ENCODE data around the gene UNC13A. TPM values are rescaled to one million over a fixed set of nuclear protein-coding genes. Genes with fewer than 3 reads are reported as not detected.

The UNC13A gene
- total and polyA plus RNA-seq, 2 of the 13 experiments (the other 11 are each of a cell fraction or from before 2014, with no cell fraction given): 0.11 to 0.45 TPM

DNA sequence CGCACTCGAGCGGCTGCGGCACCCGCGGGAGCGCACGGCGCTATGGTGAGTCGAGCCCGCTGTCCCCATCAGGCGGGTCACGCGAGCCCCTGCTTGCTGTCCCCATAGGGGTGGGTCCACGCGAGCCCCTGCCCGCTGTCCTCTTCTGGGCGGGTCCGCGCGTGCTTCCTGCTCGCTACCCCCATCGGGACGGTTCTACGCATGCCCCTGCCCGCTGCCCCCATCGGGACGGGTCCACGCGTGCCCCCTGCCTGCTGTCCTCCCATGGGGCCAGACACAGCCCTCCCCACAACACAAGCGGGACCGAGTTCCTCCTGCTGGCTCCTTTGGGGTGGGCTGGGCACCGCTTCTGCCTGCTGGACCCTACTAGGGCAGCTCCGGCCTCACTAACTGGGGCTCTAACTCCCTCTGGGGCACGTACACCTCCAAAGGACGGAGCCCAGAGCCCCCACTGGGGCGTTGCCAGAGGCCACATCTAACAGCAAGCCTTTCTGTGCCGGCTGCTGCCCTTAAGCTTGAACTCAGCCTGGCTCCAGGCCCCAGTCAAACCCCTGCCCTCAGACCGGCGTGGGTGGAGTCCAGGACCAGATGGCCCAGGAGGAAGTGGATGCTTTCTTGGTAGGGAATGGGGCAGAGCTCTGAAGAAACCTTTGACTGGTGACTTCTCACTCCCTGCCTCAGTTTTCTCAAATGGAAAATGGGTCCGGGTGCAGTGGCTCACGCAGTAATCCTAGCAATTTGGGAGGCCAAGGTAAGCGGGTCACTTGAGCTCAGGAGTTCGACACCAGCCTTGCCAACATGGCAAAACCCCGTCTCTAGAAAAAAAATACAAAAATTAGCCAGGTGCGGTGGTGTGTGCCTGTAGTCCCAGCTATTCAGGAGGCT lies 132.0 kb downstream of the UNC13A start (continued):
- 0 out of 2 replicates have a peak, but pooled peaks have one; percentile 18 for TF ChIP-seq KMT2B (CRISPR knock-in tag; IDR thresholded peaks at IDR 0.05)
- no peak for TF ChIP-seq ZNF30 (CRISPR knock-in tag; IDR thresholded peaks at IDR 0.05)
- no peak for TF ChIP-seq RAD51 (IDR thresholded peaks at IDR 0.05; ENCODE audit: borderline replicate concordance)
- no peak for TF ChIP-seq TBL1XR1 (IDR thresholded peaks at IDR 0.05; ENCODE audit: borderline replicate concordance, low read length, partially characterized antibody)
- TF ChIP-seq MTA1 (CRISPR knock-in tag; IDR thresholded peaks at IDR 0.05; ENCODE audit: borderline replicate concordance): peak; percentile 66; the same call in 1 of the 2 replicates
- TF ChIP-seq ZNF251 (CRISPR knock-in tag; IDR thresholded peaks at IDR 0.05): no peak
- no peak for TF ChIP-seq ZSCAN9 (CRISPR knock-in tag; IDR thresholded peaks at IDR 0.05; ENCODE audit: borderline replicate concordance)
- TF ChIP-seq ZFP36 (IDR thresholded peaks at IDR 0.05; ENCODE audit: borderline replicate concordance, low read depth, low read length, partially characterized antibody): no peak
- no peak for TF ChIP-seq ZNF652 (CRISPR knock-in tag; IDR thresholded peaks at IDR 0.05; ENCODE audit: borderline replicate concordance, low read depth)
- TF ChIP-seq, protein P1, sequence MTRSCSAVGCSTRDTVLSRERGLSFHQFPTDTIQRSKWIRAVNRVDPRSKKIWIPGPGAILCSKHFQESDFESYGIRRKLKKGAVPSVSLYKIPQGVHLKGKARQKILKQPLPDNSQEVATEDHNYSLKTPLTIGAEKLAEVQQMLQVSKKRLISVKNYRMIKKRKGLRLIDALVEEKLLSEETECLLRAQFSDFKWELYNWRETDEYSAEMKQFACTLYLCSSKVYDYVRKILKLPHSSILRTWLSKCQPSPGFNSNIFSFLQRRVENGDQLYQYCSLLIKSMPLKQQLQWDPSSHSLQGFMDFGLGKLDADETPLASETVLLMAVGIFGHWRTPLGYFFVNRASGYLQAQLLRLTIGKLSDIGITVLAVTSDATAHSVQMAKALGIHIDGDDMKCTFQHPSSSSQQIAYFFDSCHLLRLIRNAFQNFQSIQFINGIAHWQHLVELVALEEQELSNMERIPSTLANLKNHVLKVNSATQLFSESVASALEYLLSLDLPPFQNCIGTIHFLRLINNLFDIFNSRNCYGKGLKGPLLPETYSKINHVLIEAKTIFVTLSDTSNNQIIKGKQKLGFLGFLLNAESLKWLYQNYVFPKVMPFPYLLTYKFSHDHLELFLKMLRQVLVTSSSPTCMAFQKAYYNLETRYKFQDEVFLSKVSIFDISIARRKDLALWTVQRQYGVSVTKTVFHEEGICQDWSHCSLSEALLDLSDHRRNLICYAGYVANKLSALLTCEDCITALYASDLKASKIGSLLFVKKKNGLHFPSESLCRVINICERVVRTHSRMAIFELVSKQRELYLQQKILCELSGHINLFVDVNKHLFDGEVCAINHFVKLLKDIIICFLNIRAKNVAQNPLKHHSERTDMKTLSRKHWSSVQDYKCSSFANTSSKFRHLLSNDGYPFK (CRISPR knock-in tag; IDR thresholded peaks at IDR 0.05; ENCODE audit: borderline replicate concordance): peak; percentile 52; the same call in 1 of the 2 replicates
- no peak; the same call in 1 of the 2 replicates for TF ChIP-seq ATF7-NPFF (CRISPR knock-in tag; IDR thresholded peaks at IDR 0.05; ENCODE audit: low read depth)
- TF ChIP-seq ZNF160 (CRISPR knock-in tag; IDR thresholded peaks at IDR 0.05): peak; percentile 36; the same call in 1 of the 2 replicates
- TF ChIP-seq, protein P2, sequence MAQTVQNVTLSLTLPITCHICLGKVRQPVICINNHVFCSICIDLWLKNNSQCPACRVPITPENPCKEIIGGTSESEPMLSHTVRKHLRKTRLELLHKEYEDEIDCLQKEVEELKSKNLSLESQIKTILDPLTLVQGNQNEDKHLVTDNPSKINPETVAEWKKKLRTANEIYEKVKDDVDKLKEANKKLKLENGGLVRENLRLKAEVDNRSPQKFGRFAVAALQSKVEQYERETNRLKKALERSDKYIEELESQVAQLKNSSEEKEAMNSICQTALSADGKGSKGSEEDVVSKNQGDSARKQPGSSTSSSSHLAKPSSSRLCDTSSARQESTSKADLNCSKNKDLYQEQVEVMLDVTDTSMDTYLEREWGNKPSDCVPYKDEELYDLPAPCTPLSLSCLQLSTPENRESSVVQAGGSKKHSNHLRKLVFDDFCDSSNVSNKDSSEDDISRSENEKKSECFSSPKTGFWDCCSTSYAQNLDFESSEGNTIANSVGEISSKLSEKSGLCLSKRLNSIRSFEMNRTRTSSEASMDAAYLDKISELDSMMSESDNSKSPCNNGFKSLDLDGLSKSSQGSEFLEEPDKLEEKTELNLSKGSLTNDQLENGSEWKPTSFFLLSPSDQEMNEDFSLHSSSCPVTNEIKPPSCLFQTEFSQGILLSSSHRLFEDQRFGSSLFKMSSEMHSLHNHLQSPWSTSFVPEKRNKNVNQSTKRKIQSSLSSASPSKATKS (CRISPR knock-in tag; IDR thresholded peaks at IDR 0.05): no peak
- TF ChIP-seq, protein P3, sequence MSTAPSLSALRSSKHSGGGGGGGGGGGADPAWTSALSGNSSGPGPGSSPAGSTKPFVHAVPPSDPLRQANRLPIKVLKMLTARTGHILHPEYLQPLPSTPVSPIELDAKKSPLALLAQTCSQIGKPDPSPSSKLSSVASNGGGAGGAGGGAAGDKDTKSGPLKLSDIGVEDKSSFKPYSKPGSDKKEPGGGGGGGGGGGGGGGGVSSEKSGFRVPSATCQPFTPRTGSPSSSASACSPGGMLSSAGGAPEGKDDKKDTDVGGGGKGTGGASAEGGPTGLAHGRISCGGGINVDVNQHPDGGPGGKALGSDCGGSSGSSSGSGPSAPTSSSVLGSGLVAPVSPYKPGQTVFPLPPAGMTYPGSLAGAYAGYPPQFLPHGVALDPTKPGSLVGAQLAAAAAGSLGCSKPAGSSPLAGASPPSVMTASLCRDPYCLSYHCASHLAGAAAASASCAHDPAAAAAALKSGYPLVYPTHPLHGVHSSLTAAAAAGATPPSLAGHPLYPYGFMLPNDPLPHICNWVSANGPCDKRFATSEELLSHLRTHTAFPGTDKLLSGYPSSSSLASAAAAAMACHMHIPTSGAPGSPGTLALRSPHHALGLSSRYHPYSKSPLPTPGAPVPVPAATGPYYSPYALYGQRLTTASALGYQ (CRISPR knock-in tag; IDR thresholded peaks at IDR 0.05): 0 out of 2 replicates have a peak, but pooled peaks have one; percentile 26
- TF ChIP-seq, protein P4, sequence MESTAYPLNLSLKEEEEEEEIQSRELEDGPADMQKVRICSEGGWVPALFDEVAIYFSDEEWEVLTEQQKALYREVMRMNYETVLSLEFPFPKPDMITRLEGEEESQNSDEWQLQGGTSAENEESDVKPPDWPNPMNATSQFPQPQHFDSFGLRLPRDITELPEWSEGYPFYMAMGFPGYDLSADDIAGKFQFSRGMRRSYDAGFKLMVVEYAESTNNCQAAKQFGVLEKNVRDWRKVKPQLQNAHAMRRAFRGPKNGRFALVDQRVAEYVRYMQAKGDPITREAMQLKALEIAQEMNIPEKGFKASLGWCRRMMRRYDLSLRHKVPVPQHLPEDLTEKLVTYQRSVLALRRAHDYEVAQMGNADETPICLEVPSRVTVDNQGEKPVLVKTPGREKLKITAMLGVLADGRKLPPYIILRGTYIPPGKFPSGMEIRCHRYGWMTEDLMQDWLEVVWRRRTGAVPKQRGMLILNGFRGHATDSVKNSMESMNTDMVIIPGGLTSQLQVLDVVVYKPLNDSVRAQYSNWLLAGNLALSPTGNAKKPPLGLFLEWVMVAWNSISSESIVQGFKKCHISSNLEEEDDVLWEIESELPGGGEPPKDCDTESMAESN (CRISPR knock-in tag; conservative IDR thresholded peaks at IDR 0.05): 0 out of 2 replicates have a peak, but pooled peaks have one; percentile 61
- TF ChIP-seq TCF7 (IDR thresholded peaks at IDR 0.05; ENCODE audit: low read depth): no peak
- no peak for TF ChIP-seq ZNF891 (CRISPR knock-in tag; IDR thresholded peaks at IDR 0.05)
- TF ChIP-seq ZNF780A (CRISPR knock-in tag; IDR thresholded peaks at IDR 0.05): no peak
- TF ChIP-seq BHLHE40 (IDR thresholded peaks at IDR 0.05; ENCODE audit: low read length): no peak

Measured in HepG2 (cell line).